ENCODE results near the gene SEMA5A. TPM values are rescaled to one million over a fixed set of nuclear protein-coding genes. Genes with fewer than 3 reads are reported as not detected.

The SEMA5A gene
- polyA plus RNA-seq, 1 donor (not counting 4 experiments of a cell fraction or from before 2014, with no cell fraction given) = 0.16 TPM

- H3K4me1 ChIP-seq (ENCODE audit: control insufficient read depth, extremely low read depth, insufficient read depth, low read length) = no peaks in the 10 kb centered on the region
- H4K20me1 ChIP-seq (ENCODE audit: control insufficient read depth, extremely low read depth, insufficient read depth, low read length) = no peaks in the 10 kb centered on the region
- H2AFZ ChIP-seq (ENCODE audit: control insufficient read depth, low read length) = no peak overlapping the region
- no peak overlapping the region for H3K4me3 ChIP-seq (ENCODE audit: control insufficient read depth in 2 of 3, extremely low read depth in 1 of 3, insufficient read depth in 2 of 3, low read depth in 1 of 3, low read length in 3 of 3)
- H3K27ac ChIP-seq (ENCODE audit: control insufficient read depth, insufficient read depth, low read length) = no peak overlapping the region
- no peaks in the 10 kb centered on the region for H3K9me3 ChIP-seq (ENCODE audit: control insufficient read depth, low read depth, low read length)
- H3K9me1 ChIP-seq (ENCODE audit: control insufficient read depth, extremely low read depth, insufficient read depth, low read length) = no peaks in the 10 kb centered on the region
- H3K9ac ChIP-seq (ENCODE audit: control insufficient read depth, extremely low read depth, insufficient read depth, low read length) = no peak overlapping the region
- TF ChIP-seq CTCF (optimal IDR thresholded peaks at IDR 0.05 in 1 of 3, IDR thresholded peaks at IDR 0.05 in 1 of 3, conservative IDR thresholded peaks at IDR 0.05 in 1 of 3; ENCODE audit: extremely low read depth in 1 of 3, insufficient read depth in 2 of 3, low read length in 3 of 3) = no peak
- TF ChIP-seq EZH2 (IDR thresholded peaks at IDR 0.05; ENCODE audit: low read length) = no peak
- no peaks in the 10 kb centered on the region for H3K27me3 ChIP-seq (ENCODE audit: control insufficient read depth, extremely low read depth, insufficient read depth, low read length)
- dilution Hi-C loops (cut with MboI; ENCODE audit: extremely low pct_ligation_motif_present, low sequenced_read_pairs) = no loop called here
- no peaks in the 10 kb centered on the region for H3K36me3 ChIP-seq (ENCODE audit: control insufficient read depth in 2 of 2, extremely low read depth in 1 of 2, insufficient read depth in 2 of 2, low read length in 2 of 2)
- H3K4me2 ChIP-seq (ENCODE audit: control insufficient read depth, extremely low read depth, insufficient read depth, low read depth, low read length) = no peak overlapping the region
- no peak for FAIRE-seq
- no peak for DNase-seq (ENCODE audit: low read depth, low spot score)
- no peaks in the 10 kb centered on the region for H3K79me2 ChIP-seq (ENCODE audit: control insufficient read depth, insufficient read depth, low read length)
Observed at GRCh38 chr5:9233712-9234111, 312.2 kb downstream of the SEMA5A start.

GRCh38 chr5:9233035-9233434, 312.8 kb downstream of the SEMA5A start:
- DNase-seq (ENCODE audit: low read depth, low spot score) = no peak

More at GRCh38 chr5:9233035-9233434, 312.8 kb downstream of the SEMA5A start:
- H3K9ac ChIP-seq (ENCODE audit: control insufficient read depth, extremely low read depth, insufficient read depth, low read length) = no peak overlapping the region
- no peak overlapping the region for H3K4me2 ChIP-seq (ENCODE audit: control insufficient read depth, extremely low read depth, insufficient read depth, low read depth, low read length)
- no peak overlapping the region for H2AFZ ChIP-seq (ENCODE audit: control insufficient read depth, low read length)
- no peaks in the 10 kb centered on the region for H3K4me1 ChIP-seq (ENCODE audit: control insufficient read depth, extremely low read depth, insufficient read depth, low read length)
- H3K27me3 ChIP-seq (ENCODE audit: control insufficient read depth, extremely low read depth, insufficient read depth, low read length) = no peaks in the 10 kb centered on the region
- H3K79me2 ChIP-seq (ENCODE audit: control insufficient read depth, insufficient read depth, low read length) = no peaks in the 10 kb centered on the region
- no peaks in the 10 kb centered on the region for H3K9me3 ChIP-seq (ENCODE audit: control insufficient read depth, low read depth, low read length)
- H4K20me1 ChIP-seq (ENCODE audit: control insufficient read depth, extremely low read depth, insufficient read depth, low read length) = no peaks in the 10 kb centered on the region
- no peak overlapping the region for H3K4me3 ChIP-seq (ENCODE audit: control insufficient read depth in 2 of 3, extremely low read depth in 1 of 3, insufficient read depth in 2 of 3, low read depth in 1 of 3, low read length in 3 of 3)
- H3K9me1 ChIP-seq (ENCODE audit: control insufficient read depth, extremely low read depth, insufficient read depth, low read length) = no peaks in the 10 kb centered on the region
- no peaks in the 10 kb centered on the region for H3K36me3 ChIP-seq (ENCODE audit: control insufficient read depth in 2 of 2, extremely low read depth in 1 of 2, insufficient read depth in 2 of 2, low read length in 2 of 2)
- TF ChIP-seq CTCF (optimal IDR thresholded peaks at IDR 0.05 in 1 of 3, IDR thresholded peaks at IDR 0.05 in 1 of 3, conservative IDR thresholded peaks at IDR 0.05 in 1 of 3; ENCODE audit: extremely low read depth in 1 of 3, insufficient read depth in 2 of 3, low read length in 3 of 3) (no peak), EZH2 (IDR thresholded peaks at IDR 0.05; ENCODE audit: low read length) (no peak)
- H3K27ac ChIP-seq (ENCODE audit: control insufficient read depth, insufficient read depth, low read length) = no peak overlapping the region
- FAIRE-seq = no peak
- dilution Hi-C loops (cut with MboI; ENCODE audit: extremely low pct_ligation_motif_present, low sequenced_read_pairs) = no loop called here

All from keratinocyte (primary cell).